Hippocampal formation (tissue), 2 donors: ENCODE measurements around the gene FCRL2.
A peak's percentile ranks its signal among the peaks of the same experiment; 100 is the strongest.

Experiments
- DNase-seq, 2 donors: peaks; one replicate each; lab custom pipeline; 2025; lab: John Stamatoyannopoulos, UW

FCRL2 gene, protein sequence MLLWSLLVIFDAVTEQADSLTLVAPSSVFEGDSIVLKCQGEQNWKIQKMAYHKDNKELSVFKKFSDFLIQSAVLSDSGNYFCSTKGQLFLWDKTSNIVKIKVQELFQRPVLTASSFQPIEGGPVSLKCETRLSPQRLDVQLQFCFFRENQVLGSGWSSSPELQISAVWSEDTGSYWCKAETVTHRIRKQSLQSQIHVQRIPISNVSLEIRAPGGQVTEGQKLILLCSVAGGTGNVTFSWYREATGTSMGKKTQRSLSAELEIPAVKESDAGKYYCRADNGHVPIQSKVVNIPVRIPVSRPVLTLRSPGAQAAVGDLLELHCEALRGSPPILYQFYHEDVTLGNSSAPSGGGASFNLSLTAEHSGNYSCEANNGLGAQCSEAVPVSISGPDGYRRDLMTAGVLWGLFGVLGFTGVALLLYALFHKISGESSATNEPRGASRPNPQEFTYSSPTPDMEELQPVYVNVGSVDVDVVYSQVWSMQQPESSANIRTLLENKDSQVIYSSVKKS

DNA sequence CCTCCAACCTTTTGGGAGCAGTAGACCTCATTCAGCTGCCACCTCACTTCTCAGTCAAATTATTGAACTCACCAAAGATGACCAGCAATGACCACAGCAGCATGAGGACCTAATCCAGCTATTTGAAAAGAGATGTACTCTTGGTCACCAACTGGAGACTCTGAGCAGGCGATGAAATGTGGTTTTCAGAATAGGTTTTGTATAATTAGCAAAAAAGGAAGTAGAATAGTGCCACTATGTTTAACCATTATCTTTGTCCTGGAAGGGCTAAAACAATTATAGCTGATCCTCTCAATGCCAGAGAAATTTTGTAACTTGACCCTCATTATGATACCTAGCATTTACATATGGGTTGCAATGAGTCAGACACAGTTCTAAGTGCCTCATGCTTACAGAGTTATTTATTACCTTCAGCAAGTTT is at the start of gene FCRL2:
Gene FCRL2, minus strand, starts transcription at position 162 of the 421 bp plus-strand sequence. Its CDS starts 59 bp downstream, at position 103.
- DNase-seq = no peak

DNA sequence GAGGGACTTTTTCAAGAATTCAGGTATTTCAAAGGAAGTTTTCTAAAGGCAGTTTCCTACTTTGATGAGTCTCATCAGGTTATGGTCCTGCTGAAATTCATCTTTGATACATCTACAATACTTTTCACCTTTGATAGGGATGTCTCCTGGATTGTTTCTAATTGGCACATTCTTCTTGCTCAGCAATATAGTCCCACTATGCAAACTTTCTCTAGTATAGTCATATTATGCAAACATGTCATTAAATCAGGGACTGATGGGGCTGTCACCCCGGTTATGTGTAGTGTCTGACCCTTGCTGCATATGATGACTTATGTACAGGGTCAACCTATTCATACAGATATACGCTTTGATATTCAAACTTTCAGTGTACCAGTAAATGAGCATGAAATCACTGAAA is 43.4 kb upstream of the FCRL2 start:
- DNase-seq = no peak

DNA sequence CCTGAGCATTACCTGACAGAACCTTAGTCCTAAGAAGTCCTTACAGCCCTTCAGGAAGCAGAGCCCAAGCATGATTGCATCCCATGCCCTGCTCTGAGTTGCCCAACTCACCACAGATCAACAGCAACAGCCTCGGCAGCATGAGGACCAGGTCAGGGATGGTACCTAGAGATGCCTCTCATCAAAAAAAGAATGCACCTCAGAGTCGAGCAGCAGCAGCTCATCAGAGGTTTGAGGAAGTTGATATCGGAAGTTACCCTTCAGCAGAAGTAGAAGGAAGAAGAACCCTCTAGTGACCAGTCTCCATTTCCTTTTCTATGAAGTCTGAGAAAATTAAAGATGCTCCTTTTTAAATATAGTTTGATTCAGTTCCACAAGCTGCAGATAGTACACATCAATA is 43.0 kb upstream of the FCRL2 start, which contains the start of gene FCRL1:
Gene FCRL1, minus strand, starts transcription at position 225 of the 400 bp plus-strand sequence. Its CDS starts 83 bp downstream, at position 142.
- no peak for DNase-seq

DNA sequence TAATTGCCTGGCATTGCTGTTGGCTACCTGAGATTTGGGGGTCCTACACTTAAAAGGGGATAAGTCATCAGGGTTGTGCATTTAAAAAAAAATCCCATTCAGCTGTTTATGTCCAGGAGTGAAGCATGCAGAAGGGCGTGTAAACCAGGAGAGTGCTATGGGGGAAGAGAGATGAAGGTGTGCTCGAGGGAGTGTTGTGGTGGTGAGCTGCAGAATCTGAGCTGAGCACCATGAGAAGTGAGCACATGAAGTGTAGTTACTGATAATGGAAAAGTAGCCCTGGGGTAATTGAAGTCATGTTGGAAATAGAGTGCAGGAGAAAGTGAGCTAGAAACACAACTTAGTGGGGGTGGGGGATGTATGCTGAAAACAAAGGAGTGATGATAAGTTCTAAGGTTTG is 42.3 kb upstream of the FCRL2 start:
- no peak for DNase-seq

DNA sequence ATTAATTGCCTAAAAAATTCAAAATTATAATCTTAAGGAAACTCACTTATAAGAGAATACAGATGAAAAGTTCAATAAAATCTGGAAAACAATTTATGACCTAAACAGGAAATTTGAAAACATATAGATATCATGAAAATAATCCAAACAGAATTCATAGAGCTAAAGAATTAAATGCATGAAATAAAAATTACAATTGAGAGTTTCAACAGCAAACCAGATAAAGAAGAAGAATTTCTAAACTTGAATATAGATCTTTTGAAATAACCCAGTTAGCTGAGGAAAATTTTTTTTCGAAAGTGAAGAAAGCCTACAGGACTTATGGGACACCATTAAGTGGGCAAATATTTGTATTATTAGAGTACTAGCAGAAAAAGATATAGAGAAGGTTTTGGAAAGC is 36.3 kb upstream of the FCRL2 start:
- DNase-seq = no peak

DNA sequence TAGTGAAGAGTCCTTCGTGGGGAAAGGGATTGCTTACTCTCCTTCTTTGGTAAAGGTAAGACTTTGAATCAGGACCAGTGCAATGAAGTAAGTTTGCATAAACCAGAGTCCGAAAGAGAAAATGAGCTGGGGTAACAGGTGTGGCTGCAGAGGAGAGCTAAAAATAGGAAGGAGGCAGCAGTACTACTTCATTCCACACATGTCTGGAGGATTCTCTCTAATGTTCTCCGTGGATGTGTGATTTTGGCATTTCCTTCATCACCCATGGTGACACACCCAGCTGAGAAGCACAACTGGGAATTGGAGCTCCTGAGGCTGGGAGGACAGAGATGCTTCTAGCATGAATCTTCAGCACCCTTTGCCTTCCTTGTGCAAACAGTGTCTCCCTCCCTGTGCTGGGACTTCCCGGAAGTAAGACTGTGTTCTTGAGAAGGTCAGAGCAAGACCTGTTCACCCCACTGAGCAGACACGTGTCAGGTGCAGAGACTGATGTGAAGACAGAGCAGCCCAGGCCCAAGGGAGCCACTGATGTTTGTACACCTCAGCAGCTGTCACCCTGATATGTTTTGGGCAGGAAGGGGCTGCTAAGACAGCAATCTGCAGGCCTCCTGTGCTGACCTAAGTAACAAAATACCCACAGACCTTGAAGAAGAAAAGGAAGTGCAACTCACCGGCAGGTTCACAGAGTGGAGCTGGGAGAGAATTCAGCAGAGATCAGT is 29.7 kb upstream of the FCRL2 start:
- DNase-seq = no peak

DNA sequence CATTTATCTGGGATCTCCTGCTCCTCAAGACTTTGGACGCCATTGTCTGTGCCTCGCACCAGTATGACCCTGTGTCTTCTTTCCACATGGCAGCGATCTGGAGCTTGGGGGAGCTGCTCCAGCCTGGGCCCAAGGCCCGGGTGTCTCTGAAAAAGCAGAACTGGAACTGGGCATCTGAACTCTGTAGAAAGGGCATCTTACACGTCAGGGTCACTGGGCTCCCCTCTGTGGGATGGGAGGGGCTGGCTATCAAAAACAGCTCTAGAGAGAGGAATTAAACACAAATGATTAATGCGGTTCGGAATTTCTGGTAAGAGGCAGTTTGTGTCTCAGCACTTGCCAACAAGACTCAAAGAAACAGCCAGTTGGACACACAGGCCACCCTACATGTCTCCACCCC is 26.9 kb upstream of the FCRL2 start:
- peak in 1 of 2 donors; percentile 4 for DNase-seq

DNA sequence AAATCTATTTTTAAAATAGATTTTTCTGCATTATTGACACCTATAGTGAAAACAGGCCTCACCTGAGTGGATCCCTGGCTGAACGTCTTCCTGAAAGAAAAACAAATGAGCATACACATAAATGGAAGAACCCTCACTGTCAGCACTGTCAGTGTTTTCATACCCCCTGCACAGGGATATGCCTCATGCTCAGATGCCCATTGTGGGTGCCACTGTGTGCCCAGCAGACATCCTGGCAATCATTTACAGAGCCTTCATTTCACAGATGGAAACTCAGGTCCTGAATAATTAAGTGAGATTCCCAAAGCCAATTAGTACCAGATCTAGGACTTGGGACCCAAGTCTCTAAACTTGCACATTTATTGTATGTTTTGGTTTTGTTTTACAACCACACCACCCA is 23.1 kb upstream of the FCRL2 start:
- no peak for DNase-seq

DNA sequence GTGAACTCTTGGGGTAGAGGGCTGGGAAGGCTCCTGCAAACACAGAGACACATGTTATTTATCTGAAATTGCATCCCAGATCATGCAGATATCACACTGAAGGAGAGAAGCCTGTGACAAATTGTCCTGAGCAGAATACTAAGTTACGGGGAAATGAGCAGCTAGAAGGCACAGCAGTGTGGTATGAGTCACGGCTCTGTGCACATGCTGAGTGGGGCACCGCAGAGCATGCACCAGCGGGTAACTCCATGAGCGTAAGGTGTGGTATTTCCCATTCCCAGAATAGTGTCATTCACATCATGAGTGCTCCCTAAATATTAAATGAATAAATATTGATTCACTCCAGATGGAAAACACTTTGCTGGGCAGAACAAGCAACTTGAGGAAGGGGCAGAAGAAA is 21.3 kb upstream of the FCRL2 start:
- DNase-seq = no peak

DNA sequence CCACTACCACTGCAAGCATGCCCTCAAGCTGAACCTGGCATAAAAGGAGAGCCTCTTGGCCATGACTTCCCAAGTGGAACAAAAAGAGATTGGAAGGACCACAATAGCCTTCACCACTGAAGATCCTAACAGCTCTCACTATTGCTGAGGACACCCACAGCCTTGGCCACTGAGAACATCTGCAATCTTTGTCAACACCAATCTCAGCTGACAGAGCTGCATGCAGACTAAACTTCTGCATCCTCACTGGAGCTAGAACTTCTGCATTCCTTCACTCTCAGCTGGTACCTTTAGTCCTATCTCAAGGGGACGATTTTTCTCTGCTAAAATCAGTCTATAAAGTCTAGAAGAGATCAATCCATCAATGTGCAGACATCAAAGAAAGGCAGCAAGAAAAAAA is 8.3 kb upstream of the FCRL2 start:
- DNase-seq = no peak

DNA sequence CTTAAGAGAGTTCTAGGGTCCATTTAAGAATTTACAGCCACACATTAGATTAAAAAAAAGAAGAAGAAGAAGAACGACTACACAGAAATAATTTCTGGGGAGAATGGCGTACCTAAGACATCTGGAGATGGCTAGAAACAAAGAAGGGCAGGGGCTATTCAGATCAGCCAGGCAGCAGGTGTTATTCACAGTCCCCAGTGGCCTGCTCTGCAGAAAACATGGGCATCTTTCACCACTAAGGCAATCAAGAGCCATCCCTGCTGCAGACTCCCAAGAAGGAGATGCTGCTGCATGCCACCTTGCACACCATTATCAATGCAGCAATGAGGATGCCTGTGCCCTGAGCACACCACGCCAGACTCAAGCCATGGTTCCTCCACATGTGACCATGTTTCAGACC is 7.9 kb upstream of the FCRL2 start:
- DNase-seq = no peak

DNA sequence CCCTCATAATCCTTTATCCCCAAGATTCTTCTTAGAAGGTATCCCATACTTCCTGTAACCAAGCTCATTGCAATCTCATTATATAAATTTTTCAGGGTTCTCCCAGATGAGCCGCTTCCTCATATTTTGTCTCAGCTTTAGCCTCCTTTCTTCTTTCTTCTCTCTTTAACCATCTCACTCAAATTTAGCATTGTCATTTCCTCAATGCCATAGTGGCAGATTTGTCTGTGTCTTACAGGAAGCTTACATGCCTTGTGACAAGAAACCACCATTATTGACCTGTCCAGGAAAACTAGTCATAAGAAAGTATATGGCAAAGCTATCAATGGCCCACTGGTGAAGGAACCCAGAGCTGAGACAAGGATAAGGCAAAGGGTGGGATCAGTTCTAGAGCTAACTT is 6.0 kb upstream of the FCRL2 start:
- no peak for DNase-seq

DNA sequence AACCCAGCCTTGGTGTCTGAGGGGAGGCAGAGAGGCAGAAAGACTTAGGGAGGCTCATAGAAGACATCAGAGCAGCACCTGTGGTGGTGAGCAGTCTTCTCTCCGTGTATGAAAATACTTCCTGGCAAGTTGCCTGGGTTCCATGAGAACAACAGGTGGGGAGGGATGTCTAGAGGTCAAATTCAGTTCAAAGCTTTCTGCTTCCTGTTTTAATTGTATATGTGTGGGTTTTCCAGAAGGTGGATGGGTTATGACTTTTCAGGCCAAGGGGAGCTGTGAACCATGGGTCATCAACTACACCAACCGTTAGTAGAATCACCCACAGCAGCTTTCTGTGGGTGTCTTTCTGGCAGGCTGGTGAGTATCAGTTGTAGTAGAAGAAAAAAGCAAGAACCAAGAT is 4.1 kb upstream of the FCRL2 start:
- no peak for DNase-seq

DNA sequence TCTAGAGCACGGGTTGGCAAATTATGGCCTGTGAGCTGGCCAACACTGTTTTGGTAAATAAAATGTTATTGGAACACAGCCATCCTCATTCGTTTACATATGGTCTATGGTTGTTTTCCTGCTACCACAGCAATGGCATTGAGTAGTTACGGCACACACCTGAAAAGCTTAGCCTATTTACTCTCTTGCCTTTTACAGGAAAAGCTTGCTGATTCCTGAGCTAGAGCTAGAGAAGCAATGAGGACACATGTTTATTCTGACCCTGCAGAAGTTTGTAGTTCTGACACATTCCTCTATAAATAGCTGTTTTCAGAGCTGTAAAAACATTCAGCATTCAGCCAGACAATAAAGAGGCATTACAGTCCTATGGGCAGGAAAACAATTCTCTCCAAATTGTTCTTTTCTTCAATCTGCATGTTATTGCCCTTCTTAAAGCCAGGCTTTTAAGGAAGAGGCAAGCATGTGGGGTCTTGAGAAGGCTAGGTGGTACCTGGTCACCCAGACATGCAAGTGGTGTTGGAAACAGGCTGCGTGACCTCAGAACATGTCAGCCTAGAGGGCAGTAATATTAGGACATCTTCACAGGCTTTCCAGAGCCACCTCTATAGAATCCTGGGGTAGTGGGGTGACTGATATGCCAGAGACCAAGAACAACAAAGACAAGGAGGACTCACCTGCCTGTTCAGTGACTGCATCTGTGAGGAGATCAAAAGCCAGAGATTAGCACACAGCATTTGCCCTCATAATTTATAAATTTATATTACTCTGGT is 1.6 kb downstream of the FCRL2 start:
- DNase-seq = no peak

DNA sequence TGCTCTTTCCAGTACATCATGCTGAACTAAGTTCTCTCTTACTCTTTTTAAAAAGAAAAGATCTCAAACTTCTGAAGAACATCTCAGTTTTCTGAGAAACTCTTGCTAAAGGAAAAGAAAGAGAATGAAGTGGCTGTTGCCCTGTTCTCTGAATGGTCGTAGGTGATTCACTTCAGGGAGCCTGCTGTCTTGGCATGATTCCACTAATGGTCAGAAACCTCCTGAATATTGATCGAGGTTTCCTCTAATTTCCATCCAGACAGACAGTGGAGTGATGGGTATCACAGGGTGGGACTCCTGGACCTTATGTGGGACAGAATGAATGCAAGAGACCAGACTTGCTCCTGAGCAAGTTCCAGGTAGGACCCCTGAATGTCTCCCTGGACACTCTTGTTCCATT is 2.5 kb downstream of the FCRL2 start:
- no peak for DNase-seq

DNA sequence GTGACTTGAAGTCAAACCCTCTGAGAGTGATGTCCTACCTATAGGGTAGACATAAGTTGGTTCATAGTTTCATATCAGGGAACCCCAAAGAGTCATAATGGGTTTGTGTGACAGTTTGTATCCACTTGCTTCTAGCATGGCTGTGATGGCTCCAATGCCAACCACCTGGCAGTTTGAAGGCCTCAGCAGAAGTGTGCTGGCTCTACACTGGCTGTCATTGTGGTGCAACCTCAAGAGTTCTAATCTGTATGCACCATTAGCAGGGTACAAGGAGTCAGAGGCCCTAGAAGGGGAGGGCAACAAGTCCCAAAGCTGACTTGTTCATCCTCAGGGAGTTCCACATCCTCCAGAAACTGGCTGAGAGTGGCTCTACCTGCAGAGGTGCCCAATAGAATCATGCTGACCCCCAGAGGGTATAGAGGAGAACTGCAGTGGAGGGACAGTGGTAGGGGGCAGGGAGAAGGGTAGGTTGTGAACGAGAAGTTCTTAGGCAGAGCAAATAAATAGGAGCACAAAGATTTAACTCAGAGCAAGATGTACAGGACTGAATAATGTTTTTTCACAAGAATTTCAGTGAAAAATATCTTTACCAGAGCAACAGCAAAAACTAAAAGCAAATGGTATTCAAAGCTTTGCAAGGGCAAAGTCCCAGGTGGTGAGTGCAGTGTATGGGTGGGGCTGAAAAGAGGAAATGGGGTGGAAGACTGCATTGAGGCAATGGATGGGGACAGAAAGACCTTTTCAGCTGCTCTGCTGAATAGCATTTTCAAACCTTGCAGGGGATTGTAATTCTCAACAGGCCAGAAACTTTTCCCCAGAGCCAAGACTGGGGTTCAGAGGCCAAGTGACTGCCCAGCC is 3.2 kb downstream of the FCRL2 start:
- DNase-seq = no peak

DNA sequence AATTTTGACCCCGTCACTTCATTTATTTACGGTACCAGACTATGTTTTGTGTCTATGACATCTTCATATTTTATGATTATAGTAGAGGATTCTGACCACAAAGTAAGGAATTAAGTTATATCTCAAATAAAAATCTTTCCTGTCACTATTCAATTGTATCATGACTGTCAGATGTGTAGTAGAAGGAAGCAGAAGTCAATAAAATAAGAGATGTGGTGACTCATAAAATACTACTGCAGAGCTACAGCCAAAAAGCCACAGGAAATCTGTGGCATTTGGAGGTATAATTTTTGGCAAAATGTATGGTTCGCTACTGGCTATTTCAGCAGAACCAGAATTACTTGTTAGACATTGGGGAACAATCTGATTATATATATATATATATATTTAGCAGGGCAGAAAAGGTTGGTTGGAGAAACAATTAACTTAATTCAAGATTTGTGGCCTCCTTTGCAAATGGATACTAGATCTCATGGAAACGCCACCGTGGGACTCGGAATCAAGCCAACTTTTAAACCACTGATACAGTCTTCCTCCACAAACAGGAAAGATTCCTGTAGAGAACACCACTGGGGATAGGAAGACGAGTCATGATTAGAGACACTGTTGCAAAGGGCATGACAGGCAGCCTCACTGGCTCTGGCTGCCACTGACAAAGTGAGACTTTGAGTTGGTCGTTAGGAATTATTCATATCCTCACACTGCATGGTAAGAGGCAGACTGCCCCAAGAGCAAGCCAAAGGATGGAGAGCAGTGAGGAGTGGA is 5.1 kb downstream of the FCRL2 start:
- no peak for DNase-seq

DNA sequence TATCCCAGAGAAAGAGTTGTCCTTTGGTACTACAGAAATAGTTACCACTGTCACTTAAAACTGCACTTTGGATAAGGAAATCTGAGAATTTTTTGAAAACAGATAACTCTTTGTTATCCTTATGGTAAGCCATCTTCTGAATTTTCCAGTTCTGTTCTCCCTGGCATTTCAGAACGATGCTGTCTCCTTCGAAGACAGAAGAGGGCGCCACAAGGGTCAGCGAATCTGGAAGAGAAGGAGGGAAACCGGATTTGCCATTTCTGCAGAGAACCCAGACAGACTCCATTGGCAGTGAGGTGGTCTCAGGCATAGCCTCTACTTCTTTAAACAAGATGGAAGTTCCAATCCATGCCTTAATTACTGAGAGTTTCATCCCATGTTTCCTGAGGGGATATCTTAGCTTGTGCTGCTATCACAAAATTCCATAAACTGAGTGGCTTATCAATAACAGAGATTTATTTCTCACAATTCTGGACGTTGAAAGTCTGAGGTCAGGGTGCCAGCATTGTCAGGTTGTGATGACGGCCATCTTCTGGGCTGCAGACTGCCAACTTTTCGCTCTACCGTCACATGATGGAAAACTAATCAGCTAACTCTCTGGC is 6.4 kb downstream of the FCRL2 start:
- no peak for DNase-seq

DNA sequence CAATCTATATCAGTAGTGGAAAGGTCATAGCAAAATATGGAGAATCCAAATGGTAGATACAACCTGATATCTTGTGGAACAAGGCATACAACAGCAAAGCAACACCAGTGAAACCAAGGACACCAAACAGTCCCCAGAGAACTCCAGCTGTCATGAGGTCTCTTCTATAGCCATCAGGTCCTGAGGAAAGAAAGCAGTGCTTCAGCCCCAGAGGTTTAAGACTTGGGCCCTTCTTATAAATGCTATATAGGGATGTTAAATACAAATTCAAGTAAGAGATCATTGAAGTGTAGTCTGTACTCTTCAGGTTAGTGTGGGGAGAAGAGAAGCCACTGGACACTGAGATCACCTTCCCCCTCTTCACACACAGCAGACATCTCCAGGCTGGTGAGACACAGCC is 10.1 kb downstream of the FCRL2 start:
- no peak for DNase-seq

DNA sequence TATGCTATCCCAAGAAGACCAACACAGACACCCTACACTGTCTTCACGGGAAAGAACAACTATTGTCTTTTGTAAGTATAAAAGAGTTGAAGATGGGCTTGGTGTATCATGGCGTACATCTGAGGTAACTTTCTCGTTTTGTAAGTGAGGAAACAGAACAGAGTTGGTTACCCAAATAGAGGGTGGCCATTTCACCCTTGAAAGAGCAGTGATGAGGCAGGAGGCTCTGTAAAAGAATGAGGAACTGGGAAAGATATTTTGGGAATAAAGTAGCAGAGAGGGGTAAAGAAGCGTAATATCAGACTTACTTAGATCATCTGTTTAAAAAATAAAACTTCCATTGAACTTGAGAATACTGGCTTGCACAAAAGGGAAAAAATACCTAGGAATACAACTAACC is 18.9 kb downstream of the FCRL2 start:
- no peak for DNase-seq
